Measurements from ENCODE around the gene PTMS.

The PTMS gene

DNA sequence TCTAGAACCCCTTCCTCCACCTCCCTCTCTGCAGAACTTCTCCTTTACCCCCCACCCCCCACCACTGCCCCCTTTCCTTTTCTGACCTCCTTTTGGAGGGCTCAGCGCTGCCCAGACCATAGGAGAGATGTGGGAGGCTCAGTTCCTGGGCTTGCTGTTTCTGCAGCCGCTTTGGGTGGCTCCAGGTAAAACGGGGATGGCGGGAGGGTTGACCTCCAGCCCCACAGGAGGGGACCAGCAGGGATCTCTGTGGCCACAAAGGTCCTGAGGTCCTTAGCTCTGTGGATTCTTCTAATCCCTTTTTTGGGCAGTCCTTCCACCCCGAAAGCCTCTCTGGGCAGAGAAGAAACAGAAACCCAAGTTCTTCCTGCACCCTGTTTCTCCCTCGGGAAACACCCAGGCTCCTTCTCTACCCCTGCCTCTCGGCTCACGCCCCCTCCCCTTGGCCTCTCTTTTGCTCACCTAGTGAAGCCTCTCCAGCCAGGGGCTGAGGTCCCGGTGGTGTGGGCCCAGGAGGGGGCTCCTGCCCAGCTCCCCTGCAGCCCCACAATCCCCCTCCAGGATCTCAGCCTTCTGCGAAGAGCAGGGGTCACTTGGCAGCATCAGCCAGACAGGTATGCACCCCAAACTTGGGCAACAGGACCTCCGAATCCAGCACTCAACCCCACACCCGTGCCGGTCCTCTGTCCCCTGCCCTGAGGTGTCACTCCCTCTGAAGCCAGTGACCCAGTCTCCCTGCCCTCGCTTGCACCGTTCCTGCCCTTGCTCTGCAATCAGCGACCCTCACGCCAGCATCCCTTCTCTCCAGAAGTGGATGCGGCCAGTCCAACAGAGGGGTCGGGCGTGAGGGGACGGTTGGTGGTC, 6.8 kb downstream of the PTMS start:
- H3K4me3 ChIP-seq (ENCODE audit: low read depth, low read length), result no peak overlapping the region

DNA sequence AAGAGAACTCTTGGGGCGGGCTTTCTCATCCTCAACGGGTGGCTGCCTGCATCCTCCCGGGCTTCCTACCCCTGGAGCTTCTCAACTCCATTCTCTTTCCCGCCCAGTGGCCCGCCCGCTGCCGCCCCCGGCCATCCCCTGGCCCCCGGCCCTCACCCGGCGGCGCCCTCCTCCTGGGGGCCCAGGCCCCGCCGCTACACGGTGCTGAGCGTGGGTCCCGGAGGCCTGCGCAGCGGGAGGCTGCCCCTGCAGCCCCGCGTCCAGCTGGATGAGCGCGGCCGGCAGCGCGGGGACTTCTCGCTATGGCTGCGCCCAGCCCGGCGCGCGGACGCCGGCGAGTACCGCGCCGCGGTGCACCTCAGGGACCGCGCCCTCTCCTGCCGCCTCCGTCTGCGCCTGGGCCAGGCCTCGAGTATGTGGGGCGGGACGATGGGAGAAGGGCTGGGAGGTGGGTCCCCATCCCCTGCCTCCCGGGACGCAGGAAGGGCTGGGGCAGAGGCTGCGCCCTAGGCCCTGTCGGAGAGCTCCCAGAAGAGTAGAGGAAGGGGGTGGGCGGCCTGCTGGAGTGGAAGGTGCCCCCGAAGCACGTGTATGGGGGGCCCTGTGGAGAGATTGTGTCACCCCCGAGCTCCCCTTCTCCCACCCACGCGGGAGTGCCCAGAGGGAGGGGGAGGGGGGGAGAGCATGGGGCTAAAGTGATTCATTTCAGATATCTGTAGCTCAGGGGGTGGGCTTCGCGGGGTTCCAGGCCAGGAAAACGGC, 7.6 kb downstream of the PTMS start:
- peaks cover 30% of the 10 kb centered on the region for H3K4me1 ChIP-seq
- H3K4me3 ChIP-seq (ENCODE audit: low read depth, low read length), result no peak overlapping the region
- peaks cover 26% of the 10 kb centered on the region for H3K36me3 ChIP-seq
- H3K27me3 ChIP-seq, result no peaks in the 10 kb centered on the region
- no peak for DNase-seq
- no peaks in the 10 kb centered on the region for H3K9me3 ChIP-seq
- TF ChIP-seq, protein P1, sequence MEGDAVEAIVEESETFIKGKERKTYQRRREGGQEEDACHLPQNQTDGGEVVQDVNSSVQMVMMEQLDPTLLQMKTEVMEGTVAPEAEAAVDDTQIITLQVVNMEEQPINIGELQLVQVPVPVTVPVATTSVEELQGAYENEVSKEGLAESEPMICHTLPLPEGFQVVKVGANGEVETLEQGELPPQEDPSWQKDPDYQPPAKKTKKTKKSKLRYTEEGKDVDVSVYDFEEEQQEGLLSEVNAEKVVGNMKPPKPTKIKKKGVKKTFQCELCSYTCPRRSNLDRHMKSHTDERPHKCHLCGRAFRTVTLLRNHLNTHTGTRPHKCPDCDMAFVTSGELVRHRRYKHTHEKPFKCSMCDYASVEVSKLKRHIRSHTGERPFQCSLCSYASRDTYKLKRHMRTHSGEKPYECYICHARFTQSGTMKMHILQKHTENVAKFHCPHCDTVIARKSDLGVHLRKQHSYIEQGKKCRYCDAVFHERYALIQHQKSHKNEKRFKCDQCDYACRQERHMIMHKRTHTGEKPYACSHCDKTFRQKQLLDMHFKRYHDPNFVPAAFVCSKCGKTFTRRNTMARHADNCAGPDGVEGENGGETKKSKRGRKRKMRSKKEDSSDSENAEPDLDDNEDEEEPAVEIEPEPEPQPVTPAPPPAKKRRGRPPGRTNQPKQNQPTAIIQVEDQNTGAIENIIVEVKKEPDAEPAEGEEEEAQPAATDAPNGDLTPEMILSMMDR (IDR thresholded peaks at IDR 0.05; ENCODE audit: low read depth, low read length), result no peak

More for the DNA sequence above, 6.8 kb downstream of the PTMS start:
- TF ChIP-seq, protein P1 (IDR thresholded peaks at IDR 0.05; ENCODE audit: low read depth, low read length), result no peak
- Histone ChIP-seq H3K4me1 (peaks cover 25% of the 10 kb centered on the region), H3K36me3 (peaks cover 26% of the 10 kb centered on the region), H3K9me3 (no peaks in the 10 kb centered on the region), H3K27me3 (no peaks in the 10 kb centered on the region)
- no peak for DNase-seq

DNA sequence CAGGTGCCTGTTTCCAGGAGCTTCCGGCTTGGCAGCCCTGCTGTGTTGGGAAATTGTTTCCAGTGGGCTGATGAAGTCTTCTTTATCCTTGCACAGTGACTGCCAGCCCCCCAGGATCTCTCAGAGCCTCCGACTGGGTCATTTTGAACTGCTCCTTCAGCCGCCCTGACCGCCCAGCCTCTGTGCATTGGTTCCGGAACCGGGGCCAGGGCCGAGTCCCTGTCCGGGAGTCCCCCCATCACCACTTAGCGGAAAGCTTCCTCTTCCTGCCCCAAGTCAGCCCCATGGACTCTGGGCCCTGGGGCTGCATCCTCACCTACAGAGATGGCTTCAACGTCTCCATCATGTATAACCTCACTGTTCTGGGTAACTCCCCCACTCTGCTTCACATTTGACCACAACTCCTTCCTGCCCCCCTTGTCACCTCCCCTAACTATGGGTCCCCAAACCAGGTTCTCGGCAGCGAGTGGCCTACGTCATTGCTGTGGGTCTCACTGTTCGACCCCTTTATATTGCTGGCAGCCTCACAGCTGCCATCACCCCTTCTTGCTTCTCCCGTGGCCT, 8.4 kb downstream of the PTMS start:
- no peak for DNase-seq
- no peak overlapping the region for H3K4me3 ChIP-seq (ENCODE audit: low read depth, low read length)
- H3K27me3 ChIP-seq, result no peaks in the 10 kb centered on the region
- H3K9me3 ChIP-seq, result no peaks in the 10 kb centered on the region
- peaks cover 22% of the 10 kb centered on the region for H3K36me3 ChIP-seq
- TF ChIP-seq, protein P1 (IDR thresholded peaks at IDR 0.05; ENCODE audit: low read depth, low read length), result no peak
- H3K4me1 ChIP-seq, result peaks cover 25% of the 10 kb centered on the region

DNA sequence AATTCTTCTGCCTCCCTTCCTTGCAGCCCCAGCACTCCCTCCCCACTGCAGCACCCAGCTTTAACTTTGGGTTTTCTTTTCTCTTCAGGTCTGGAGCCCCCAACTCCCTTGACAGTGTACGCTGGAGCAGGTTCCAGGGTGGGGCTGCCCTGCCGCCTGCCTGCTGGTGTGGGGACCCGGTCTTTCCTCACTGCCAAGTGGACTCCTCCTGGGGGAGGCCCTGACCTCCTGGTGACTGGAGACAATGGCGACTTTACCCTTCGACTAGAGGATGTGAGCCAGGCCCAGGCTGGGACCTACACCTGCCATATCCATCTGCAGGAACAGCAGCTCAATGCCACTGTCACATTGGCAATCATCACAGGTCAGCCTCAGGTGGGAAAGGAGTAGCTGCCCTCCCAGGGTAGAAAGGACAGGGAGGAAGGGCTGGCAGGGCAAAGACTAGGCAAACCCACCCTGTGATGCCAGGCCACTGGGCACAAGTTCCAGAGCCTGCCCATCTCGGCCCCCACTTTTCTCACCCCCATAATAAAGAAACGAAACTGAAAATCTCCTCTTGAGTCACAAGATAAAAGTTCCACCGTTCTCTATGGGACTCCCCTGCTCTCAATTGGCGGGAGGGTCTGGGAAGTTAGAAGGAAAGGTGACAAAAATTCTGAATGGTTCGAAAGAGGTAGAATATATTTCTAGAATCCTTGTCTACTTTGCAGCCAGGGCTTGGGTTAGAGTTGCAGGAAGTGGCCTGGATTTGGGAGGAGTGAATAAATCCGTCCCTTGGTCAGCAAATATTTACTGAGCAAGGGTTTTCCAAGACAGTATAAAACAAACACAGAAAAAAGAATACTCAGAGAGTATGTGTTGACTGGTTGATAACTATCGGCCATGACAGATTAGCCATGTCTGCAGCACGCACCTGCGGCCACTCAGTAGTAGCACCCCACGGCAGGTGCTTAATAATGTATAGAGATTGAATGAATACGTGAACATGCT, 9.3 kb downstream of the PTMS start:
- no peak overlapping the region for H3K4me3 ChIP-seq (ENCODE audit: low read depth, low read length)
- no peaks in the 10 kb centered on the region for H3K9me3 ChIP-seq
- TF ChIP-seq, protein P1 (IDR thresholded peaks at IDR 0.05; ENCODE audit: low read depth, low read length), result no peak
- H3K27me3 ChIP-seq, result no peaks in the 10 kb centered on the region
- H3K36me3 ChIP-seq, result peaks cover 13% of the 10 kb centered on the region
- H3K4me1 ChIP-seq, result peaks cover 16% of the 10 kb centered on the region
- DNase-seq, result no peak

DNA sequence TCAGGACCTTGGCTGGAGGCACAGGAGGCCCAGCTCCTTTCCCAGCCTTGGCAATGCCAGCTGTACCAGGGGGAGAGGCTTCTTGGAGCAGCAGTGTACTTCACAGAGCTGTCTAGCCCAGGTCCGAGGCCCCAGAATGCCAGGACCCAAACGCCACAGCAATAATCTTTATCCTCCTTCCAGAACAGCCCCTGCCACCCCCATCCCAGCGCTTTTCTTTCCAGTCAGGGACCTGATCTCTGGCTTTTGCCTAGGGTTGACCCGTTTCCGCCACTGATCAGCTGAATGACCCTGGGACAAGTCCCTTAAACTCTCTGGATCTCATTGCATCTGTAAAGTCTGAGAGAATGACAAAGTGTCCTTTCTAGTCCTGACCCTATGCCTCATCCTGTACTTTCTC, 11.2 kb downstream of the PTMS start:
- DNase-seq, result no peak
- peaks cover 5% of the 10 kb centered on the region; the same call in 1 of the 2 replicates for H3K4me1 ChIP-seq
- no peaks in the 10 kb centered on the region for H3K27me3 ChIP-seq
- no peaks in the 10 kb centered on the region for H3K9me3 ChIP-seq
- H3K4me3 ChIP-seq (ENCODE audit: low read depth, low read length), result no peak overlapping the region
- TF ChIP-seq, protein P1 (IDR thresholded peaks at IDR 0.05; ENCODE audit: low read depth, low read length), result no peak
- H3K36me3 ChIP-seq, result no peaks in the 10 kb centered on the region
